Measurements from ENCODE around the gene DNPH1. TPM values are rescaled to one million over a fixed set of nuclear protein-coding genes. Genes with fewer than 3 reads are reported as not detected.

DNPH1 gene
- polyA plus RNA-seq (2012; ENCODE audit: insufficient read depth, insufficient read length, low read depth) = 159 TPM

- H3K36me3 ChIP-seq = peaks cover under 1% of the 10 kb centered on the region; the same call in 1 of the 2 replicates
- TF ChIP-seq, protein P1, sequence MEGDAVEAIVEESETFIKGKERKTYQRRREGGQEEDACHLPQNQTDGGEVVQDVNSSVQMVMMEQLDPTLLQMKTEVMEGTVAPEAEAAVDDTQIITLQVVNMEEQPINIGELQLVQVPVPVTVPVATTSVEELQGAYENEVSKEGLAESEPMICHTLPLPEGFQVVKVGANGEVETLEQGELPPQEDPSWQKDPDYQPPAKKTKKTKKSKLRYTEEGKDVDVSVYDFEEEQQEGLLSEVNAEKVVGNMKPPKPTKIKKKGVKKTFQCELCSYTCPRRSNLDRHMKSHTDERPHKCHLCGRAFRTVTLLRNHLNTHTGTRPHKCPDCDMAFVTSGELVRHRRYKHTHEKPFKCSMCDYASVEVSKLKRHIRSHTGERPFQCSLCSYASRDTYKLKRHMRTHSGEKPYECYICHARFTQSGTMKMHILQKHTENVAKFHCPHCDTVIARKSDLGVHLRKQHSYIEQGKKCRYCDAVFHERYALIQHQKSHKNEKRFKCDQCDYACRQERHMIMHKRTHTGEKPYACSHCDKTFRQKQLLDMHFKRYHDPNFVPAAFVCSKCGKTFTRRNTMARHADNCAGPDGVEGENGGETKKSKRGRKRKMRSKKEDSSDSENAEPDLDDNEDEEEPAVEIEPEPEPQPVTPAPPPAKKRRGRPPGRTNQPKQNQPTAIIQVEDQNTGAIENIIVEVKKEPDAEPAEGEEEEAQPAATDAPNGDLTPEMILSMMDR (IDR thresholded peaks at IDR 0.05; ENCODE audit: low read depth, low read length) = peak; percentile 53
- DNase-seq = peak; percentile 82
- peak within 1 kb of the TSS; percentile 73 for H3K4me3 ChIP-seq (ENCODE audit: low read depth, low read length)
- no peaks in the 10 kb centered on the region for H3K9me3 ChIP-seq
- H3K27me3 ChIP-seq = no peaks in the 10 kb centered on the region
- H3K4me1 ChIP-seq = no peaks in the 10 kb centered on the region
Observed at GRCh38 chr6:43228951-43229802, at the start of gene DNPH1. Gene DNPH1, minus strand, starts transcription at chr6:43229481. Its CDS starts 25 bp downstream, at chr6:43229456.

- TF ChIP-seq, protein P1 (IDR thresholded peaks at IDR 0.05; ENCODE audit: low read depth, low read length) = no peak
- no peaks in the 10 kb centered on the region for H3K4me1 ChIP-seq
- no peaks in the 10 kb centered on the region for H3K9me3 ChIP-seq
- no peaks in the 10 kb centered on the region for H3K36me3 ChIP-seq
- no peak overlapping the region for H3K4me3 ChIP-seq (ENCODE audit: low read depth, low read length)
- no peak for DNase-seq
- peaks cover 8% of the 10 kb centered on the region; the same call in 1 of the 2 replicates for H3K27me3 ChIP-seq
Observed at GRCh38 chr6:43278524-43279078, 49.3 kb upstream of the DNPH1 start.

GRCh38 chr6:43277643-43278523 is 48.6 kb upstream of the DNPH1 start:
- Histone ChIP-seq H3K9me3 (no peaks in the 10 kb centered on the region), H3K4me1 (no peaks in the 10 kb centered on the region), H3K4me3 (ENCODE audit: low read depth, low read length) (no peak overlapping the region), H3K27me3 (peaks cover 8% of the 10 kb centered on the region; the same call in 1 of the 2 replicates), H3K36me3 (no peaks in the 10 kb centered on the region)
- DNase-seq = no peak
- TF ChIP-seq, protein P1 (IDR thresholded peaks at IDR 0.05; ENCODE audit: low read depth, low read length) = no peak

DNA sequence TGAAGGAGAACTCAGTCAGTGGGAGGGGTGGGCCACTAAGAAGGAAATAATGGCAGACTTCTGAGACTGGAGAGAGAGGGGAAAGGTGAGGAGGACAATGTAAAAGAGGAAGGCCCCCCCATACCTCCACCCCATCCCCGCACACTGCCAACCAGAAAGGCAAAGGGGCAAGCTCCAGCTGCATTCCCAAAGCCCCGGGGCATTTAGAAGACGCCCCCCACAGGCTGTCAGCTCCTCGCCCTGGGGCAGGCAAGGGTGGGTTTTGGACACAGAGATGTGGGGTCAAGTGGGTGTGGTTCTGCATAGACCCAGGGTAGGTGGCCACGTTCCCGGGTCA is 48.0 kb upstream of the DNPH1 start:
- TF ChIP-seq, protein P1 (IDR thresholded peaks at IDR 0.05; ENCODE audit: low read depth, low read length) = no peak
- Histone ChIP-seq H3K27me3 (peaks cover 8% of the 10 kb centered on the region; the same call in 1 of the 2 replicates), H3K4me3 (ENCODE audit: low read depth, low read length) (no peak overlapping the region), H3K4me1 (no peaks in the 10 kb centered on the region), H3K9me3 (no peaks in the 10 kb centered on the region), H3K36me3 (no peaks in the 10 kb centered on the region)
- DNase-seq = no peak

DNA sequence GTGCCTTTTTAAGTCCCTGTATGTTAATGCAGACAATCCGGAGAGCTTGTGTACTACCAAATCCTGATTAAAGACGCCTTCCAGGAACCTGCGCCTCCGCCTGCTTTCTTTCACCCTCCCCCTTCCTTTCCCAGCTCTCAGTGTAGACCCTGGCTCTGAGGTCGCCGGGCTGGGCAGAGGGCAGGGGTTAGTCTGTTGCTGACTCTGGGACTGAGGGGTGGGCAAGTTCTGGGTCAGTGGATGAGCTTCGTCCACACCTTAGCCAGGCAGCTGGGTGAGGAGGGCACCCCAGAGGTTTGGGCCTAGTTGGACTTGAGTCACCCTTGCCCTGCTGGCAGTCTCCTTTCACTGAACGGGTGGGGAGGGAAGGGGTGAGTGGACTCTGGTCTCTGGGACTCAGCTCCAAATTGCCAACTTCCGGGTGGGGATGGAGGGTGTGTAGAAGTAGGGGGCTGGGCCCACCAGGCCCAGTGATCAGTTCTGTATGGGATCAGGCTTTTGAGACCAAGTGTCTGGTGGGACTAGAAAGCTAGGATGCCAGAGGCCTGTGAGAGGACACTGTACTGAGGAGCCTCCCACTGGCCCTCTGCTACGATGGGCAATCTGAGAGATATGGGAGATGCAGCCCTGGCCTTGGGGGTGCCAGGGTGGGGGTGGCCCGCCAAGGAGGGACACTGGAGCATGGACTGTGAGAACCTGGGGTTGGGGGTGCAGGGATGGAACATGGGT is 47.5 kb upstream of the DNPH1 start:
- DNase-seq = no peak
- no peaks in the 10 kb centered on the region for H3K9me3 ChIP-seq
- peaks cover 8% of the 10 kb centered on the region; the same call in 1 of the 2 replicates for H3K27me3 ChIP-seq
- no peaks in the 10 kb centered on the region for H3K4me1 ChIP-seq
- TF ChIP-seq, protein P1 (IDR thresholded peaks at IDR 0.05; ENCODE audit: low read depth, low read length) = no peak
- H3K36me3 ChIP-seq = no peaks in the 10 kb centered on the region
- H3K4me3 ChIP-seq (ENCODE audit: low read depth, low read length) = no peak overlapping the region

All from BE2C (cell line).